K562 (cell line): Measurements from ENCODE around the gene ACTN4. TPM values are rescaled to one million over a fixed set of nuclear protein-coding genes. Genes with fewer than 3 reads are reported as not detected.

Experiments
- CHD7 ChIP-seq: fragments of 200-600 bp; sonication (generic); IDR thresholded peaks from one replicate; pipeline ENCODE4 v1.6.1; 2012; ENCODE audit warnings: mild to moderate bottlenecking, low read depth, low read length, inconsistent platforms
- FOXP1 ChIP-seq: sonication (generic); formaldehyde crosslinking; IDR thresholded peaks from 2 replicates; pipeline ENCODE4 v1.8.0; 2022; ENCODE audit warnings: mild to moderate bottlenecking, missing genetic modification reagents
- KHSRP ChIP-seq: fragments of 450-650 bp; IDR thresholded peaks from 2 replicates; pipeline ENCODE4 v1.6.1; 2017
- KLF10 ChIP-seq: fragments of 250-450 bp; sonication (Bioruptor Pico); IDR thresholded peaks from 2 replicates; pipeline ENCODE4 v1.6.1; 2021; ENCODE audit warnings: matching md5 sums
- MLLT1 ChIP-seq, 2 experiments: fragments of 450-650 bp; IDR thresholded peaks; 2 replicates each; pipeline ENCODE4 v1.6.1; 2016
- VEZF1 ChIP-seq: fragments of 200-800 bp; sonication (Bioruptor generic); IDR thresholded peaks from 2 replicates; pipeline ENCODE4 v1.6.1; 2017; ENCODE audit warnings: missing genetic modification characterization, missing compliant biosample characterization
- ZBTB26 ChIP-seq: fragments of 450-650 bp; formaldehyde crosslinking; IDR thresholded peaks from 2 replicates; pipeline ENCODE4 v1.4.0; 2022; ENCODE audit warnings: missing genetic modification characterization
- ZFP30 ChIP-seq: fragments of 250-450 bp; sonication (Bioruptor Pico); IDR thresholded peaks from 2 replicates; pipeline ENCODE4 v1.8.0; 2022; ENCODE audit warnings: moderate library complexity, mild to moderate bottlenecking, inconsistent platforms, borderline replicate concordance
- polyA plus RNA-seq, 8 experiments: library from polyadenylated mRNA; depleted of rRNA in 4 of 8; stranded (reverse) in 5 of 8; unstranded in 3 of 8; fragments of >200 nt; fragmentation: Nextera tagmentation in 2 of 8; fragmentation: Illumina TruSeq in 1 of 8; extraction: Ambion mirVana in 2 of 8; extraction: Trizol in 1 of 8; gene quantifications; 2 replicates each; pipeline versions ENCODE4 v1.2.1 to v1.2.3, GENCODE V29; 2011 to 2014; ENCODE audit warnings: inconsistent platforms in 1 of 8, missing spikeins in 1 of 8
- total RNA-seq, 7 experiments: library from RNA; depleted of rRNA in 6 of 7; stranded (reverse); fragments of >200 nt in 6 of 7; fragmentation: Illumina TruSeq in 2 of 7; extraction: Trizol in 2 of 7; gene quantifications; 2 replicates each; pipeline versions ENCODE4 v1.2.1 to v1.2.3, GENCODE V29; 2011 to 2021; ENCODE audit warnings: low replicate concordance in 1 of 7

ACTN4 gene
- total and polyA plus RNA-seq, 9 of the 15 experiments (the other 6 are each of a cell fraction or from before 2014, with no cell fraction given), result 3.1 to 385 (median 125) TPM

GRCh38 chr19:38618590-38619360, 28.7 kb upstream of the ACTN4 start, which contains the start of gene EIF3K (continued):
- TF ChIP-seq VEZF1 (CRISPR knock-in tag) (peak; percentile 62), ZBTB26 (CRISPR knock-in tag) (no peak), ZFP30 (CRISPR knock-in tag) (no peak), CHD7 (no peak), KHSRP (no peak), MLLT1 (IDR thresholded peaks at IDR 0.05) (no peak), KLF10 (no peak), FOXP1 (CRISPR knock-in tag) (no peak)
